RKO (cell line): Measurements from ENCODE around the gene OR4C45.
"Not testable (repeated sequence)": the region's sequence is repeated elsewhere in the genome, so short reads cannot be mapped to it uniquely, and the experiment has no call there.

ENCODE experiments used
- DNase-seq: peaks from one replicate; pipeline ENCODE4 v3.0.0-alpha.2; 2016; ENCODE audit warnings: low spot score

Gene OR4C45

DNA sequence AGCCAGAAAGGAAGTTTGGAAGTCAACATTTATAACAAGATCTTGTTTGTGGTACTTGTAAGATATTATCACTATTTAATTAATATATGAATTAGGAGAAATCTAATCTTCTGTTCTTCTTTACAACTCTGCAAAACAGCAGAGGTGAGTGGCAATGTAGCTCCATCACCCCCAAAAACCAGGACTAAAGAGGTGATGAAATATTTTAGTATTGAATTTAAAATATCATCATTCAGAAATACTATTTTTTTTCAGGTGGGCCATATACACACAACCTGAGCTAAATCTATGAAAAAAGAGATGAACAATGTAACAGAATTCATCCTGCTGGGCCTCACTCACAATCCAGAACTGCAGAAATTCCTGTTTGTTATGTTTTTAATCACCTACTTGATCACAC, at the start of gene OR4C45:
Gene OR4C45, plus strand, starts transcription at position 301 of the 400 bp plus-strand sequence.
- DNase-seq, result no peak

- DNase-seq, result peak; percentile 80
These were observed 37.1 kb upstream of the OR4C45 start for GRCh38 chr11:49995565-49995964.

DNA sequence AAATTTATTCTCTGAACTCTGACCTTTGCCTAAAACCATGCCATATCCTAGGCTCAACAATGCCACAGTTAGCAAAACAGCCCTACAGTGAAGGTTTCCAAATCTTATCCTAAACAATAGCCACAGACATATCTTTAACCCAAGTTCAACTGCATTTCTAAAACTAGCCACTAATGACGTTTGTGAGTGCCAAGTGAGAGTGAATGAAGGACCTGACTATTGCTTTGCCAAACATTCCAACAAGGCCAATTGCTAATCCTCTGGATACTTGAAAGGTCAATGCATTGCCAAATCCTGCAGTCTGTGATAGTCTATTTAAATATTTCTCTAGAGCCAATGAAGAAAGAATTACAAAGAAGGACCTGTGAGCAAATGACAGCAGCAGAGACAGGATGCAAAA, 2.5 kb upstream of the OR4C45 start:
- no peak for DNase-seq

- DNase-seq, result not testable (repeated sequence)
These were observed 3.6 kb downstream of the OR4C45 start for GRCh38 chr11:50036239-50036638.

DNA sequence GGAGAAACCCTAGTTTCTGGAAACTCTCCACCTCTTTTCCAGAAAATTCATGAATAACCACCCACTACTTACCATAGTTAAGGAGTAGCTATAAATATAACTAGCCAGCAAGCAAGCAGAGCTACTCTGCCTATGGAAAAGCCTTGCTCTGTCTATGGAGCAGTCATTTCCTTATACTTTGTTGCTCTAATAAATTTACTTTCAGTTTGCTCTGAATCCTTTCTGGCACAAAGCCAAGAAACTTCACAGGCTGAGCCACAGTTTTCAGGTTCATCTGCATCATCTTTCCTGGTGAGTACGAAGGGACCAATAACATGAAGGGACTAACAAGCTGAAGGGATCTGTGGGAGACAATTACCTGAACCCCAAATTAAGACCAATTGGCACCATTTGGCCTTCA, 4.6 kb downstream of the OR4C45 start:
- no peak for DNase-seq

DNA sequence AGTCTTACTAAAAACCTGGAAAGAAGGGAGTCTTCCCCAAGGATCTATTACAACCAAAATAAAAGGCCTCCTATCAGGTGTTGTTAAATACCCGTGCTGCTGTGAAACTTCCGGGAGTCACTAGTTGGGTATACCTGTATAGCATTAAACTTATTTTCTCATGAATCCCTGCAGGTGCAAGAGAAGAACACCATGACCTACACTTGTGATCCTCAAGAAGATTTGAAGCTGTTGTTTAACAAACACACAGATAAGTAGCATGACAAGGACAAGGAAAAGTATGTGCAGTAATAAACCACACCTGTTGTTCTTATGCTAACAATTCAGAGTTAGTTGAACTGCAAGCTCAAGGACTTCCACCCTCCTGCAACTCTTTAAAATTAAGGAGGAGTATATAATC, 12.0 kb downstream of the OR4C45 start:
- no peak for DNase-seq

DNA sequence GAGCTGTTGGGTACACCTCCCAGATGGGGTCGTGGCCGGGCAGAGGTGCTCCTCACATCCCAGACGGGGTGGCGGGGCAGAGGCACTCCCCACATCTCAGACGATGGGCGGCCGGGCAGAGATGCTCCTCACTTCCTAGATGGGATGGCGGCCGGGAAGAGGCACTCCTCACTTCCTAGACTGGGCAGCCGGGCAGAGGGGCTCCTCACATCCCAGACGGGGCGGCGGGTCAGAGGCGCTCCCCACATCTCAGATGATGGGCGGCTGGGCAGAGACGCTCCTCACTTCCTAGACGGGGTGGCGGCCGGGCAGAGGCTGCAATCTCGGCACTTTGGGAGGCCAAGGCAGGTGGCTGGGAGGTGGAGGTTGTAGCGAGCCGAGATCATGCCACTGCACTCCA, 30.4 kb downstream of the OR4C45 start:
- not testable (repeated sequence) for DNase-seq

DNA sequence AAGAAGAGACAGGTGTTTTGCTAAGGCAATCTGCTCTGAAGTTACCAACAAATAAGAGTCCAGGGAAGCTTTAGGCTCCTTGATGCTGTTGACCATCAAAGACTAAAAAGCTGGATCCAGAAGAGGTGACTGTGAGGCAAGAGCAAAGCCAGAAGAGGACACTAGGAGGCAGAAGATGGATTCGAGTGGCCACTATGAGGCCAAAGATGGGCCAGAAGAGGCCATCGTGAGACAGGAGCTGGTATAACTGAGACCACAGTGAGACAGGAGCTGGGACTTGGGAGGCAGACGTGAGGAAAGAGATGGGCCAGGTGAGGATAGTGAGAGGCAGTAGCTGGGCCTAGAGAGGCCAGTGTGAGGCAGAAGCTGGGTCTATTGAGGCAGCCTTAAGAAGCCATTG, 37.7 kb downstream of the OR4C45 start:
- no peak for DNase-seq

GRCh38 chr11:50071584-50072225, 39.0 kb downstream of the OR4C45 start:
- DNase-seq, result no peak

DNA sequence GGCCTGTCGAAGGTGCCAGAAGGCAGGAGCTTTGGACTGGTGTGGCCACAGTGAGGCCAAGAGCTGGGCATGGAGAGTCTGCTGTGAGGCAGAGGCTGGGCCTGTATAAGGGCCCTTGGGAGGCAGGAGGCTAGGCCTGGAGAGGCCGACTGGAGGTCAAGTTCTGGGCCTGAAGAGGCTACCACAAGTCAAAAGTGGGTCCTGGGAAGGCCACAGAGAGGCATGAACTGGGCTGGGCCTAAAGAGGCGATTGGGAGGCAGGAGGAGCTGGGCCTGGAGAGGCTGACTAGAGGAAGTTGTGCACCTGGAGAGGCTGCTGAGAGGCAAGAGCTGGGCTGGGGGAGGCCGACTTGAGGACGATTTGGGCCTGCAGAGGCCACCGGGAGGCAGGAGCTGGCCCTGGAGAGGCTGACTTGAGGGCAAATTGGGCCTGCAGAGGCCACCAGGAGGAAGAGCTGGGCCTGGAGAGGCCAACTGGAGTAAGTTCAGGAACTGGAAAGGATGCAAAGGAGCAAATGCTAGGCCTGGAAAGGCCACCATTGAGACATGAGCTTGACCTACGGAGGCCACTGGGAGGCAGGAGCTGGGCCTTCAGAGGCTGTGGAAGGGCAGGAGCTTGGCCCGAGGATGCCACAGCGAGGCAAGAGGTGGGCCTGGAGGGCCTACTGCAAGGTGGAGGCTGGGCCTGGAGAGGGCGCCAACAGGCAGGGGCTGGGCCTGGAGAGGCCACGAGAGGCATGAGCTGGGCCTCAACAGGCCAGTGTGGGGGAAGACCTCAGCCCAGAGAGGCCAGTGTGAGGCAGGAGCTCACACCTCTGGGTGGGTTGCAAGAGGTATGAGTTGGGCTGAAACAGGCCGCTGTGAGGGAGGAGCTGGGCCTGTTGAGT, 39.8 kb downstream of the OR4C45 start:
- DNase-seq, result no peak

DNA sequence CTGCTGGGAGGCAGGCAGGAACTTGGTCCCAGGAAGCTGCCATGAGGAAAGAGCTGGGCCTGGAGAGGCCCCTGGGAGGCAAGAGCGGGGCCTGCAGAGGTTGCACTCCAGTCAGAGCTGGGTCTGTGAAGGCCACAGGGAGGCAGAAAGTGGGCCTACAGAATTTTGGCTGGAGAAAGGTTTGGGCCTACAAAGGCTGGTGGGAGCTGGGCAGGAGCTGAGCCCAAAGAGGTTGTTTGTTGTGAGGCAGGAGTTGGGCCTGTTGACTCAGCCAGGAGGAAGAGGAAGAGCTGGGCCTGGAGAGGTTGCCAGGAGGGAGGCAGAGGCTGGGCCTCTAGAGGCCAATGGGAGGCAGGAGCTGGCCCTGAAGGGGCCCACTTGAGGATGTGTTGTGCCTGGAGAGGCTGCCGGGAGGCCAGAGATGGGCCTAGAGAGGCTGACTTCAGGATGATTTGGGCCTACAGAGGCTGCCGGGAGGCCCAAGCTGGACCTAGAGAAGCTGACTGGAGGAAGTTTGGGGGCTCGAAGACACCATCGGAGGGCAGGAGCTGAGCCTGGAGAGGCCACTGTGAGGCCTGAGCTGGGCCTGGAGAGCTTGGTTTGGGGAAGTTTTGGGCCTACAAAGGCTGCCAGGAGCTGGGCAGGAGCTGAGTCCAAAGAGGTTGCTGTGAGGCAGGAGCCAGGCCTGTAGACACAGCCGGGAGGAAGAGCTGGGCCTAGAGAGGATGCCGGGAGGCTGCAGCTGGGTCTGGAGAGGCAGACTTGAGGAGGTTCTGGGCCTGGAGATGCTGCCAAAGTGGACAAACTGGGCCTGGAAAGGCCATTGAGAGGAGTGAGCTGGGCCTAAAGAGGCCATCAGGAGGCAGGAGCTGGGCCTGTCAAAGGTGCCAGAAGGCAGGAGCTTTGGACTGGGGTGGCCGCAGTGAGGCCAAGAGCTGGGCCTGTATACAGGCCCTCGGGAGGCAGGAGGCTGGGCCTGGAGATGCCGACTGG, 40.7 kb downstream of the OR4C45 start:
- no peak for DNase-seq

DNA sequence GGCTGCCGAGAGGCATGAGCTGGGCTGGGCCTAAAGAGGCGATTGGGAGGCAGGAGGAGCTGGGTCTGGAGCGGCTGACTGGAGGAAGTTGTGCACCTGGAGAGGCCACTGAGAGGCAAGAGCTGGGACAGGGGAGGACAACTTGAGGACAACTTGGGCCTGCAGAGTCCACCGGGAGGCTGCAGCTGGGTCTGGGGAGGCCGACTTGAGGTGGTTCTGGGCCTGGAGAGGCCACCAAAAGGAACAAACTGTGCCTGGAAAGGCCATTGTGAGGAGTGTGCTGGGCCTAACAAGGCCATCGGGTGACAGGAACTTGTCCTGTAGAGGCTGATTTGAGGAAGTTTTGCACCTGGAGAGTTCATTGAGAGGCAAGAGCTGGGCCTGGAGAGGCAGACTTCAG, 41.5 kb downstream of the OR4C45 start:
- DNase-seq, result no peak

GRCh38 chr11:50075856-50076255, 43.2 kb downstream of the OR4C45 start:
- no peak for DNase-seq

- no peak for DNase-seq
These were observed 44.9 kb downstream of the OR4C45 start for GRCh38 chr11:50077526-50077925.

GRCh38 chr11:50078001-50078400, 45.3 kb downstream of the OR4C45 start:
- no peak for DNase-seq

DNA sequence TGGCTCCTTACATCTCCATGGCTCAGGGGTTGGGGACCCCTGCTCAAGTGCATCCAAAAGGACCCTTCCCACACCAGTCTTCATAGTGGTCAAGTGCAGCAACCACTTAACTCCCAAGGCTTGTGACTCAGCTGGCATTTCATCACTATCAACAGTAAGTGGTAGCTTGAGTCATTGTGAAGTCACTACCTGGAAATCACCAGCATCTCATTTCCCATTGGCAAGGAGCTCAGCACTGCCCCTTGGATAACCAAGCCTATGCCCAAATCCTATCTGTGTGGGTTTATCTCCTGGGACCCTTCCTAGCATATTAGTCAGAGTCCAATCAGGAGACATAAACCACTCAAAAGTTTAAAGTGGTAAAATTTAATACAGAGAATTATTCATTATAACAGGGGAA, 46.3 kb downstream of the OR4C45 start:
- DNase-seq, result peak; percentile 73

GRCh38 chr11:50080256-50080655, 47.6 kb downstream of the OR4C45 start:
- DNase-seq, result no peak
